ENCODE measurements around the gene OR6C2.
"Not testable (repeated sequence)": the region's sequence is repeated elsewhere in the genome, so short reads cannot be mapped to it uniquely, and the experiment has no call there.

The OR6C2 gene

DNA sequence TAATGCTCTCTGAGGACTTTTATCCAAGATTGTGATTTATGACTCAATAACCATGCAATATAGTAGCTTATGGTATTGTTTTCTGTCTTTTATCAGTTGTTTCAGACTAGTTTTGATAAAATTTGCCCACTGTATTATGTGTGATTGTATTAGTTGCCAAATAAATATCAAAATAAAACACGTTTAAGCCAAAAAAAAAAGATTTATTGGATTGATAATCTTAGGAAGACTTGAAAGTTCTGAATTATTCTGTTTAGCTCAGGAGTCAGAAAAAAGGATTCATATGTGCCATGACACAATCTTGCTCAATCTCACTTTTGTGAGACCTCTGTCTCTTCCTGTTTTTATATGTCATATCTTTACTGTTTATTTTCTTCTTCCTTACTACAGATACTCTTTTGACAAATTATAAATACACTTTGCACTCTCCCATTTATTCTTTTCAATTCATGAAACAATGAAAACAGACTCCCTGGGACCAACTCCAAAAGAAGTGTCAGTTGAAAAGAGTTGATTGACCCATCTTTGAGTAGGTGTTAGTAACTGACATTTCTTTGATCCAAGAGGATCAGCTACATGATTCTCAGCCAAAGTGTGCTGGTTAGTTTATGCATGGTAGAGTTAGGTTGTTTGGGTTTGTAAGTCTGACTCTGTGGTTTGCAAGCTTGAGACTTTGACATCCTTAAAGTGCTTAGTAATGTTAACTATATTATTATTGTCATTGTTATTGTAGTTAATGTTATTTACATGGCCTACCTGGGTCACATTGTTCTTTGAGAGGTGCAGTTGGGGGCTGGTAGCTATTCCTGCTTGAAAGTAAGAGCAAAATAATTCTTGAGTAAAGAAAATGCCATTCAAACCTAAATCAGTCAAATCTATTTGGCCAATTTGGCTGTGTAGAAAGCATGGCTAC lies 15.3 kb upstream of the OR6C2 start:
- TF ChIP-seq, protein P1, sequence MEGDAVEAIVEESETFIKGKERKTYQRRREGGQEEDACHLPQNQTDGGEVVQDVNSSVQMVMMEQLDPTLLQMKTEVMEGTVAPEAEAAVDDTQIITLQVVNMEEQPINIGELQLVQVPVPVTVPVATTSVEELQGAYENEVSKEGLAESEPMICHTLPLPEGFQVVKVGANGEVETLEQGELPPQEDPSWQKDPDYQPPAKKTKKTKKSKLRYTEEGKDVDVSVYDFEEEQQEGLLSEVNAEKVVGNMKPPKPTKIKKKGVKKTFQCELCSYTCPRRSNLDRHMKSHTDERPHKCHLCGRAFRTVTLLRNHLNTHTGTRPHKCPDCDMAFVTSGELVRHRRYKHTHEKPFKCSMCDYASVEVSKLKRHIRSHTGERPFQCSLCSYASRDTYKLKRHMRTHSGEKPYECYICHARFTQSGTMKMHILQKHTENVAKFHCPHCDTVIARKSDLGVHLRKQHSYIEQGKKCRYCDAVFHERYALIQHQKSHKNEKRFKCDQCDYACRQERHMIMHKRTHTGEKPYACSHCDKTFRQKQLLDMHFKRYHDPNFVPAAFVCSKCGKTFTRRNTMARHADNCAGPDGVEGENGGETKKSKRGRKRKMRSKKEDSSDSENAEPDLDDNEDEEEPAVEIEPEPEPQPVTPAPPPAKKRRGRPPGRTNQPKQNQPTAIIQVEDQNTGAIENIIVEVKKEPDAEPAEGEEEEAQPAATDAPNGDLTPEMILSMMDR (IDR thresholded peaks at IDR 0.05; ENCODE audit: low read length): no peak
- no peak for TF ChIP-seq EZH2 (IDR thresholded peaks at IDR 0.05; ENCODE audit: borderline replicate concordance, low read length)
- Histone ChIP-seq H3K4me2 (ENCODE audit: low read length) (no peak overlapping the region), H3K36me3 (ENCODE audit: insufficient read depth, low read length) (no peaks in the 10 kb centered on the region), H3F3A (ENCODE audit: insufficient read depth, low read length) (no peaks in the 10 kb centered on the region), H3K27me3 (ENCODE audit: insufficient read depth, low read length) (no peaks in the 10 kb centered on the region), H3K79me2 (ENCODE audit: insufficient read depth, low read length) (no peaks in the 10 kb centered on the region), H3K4me3 (ENCODE audit: low read depth, low read length, poor library complexity, severe bottlenecking) (no peak overlapping the region), H3K9me2 (ENCODE audit: low read depth, low read length) (no peaks in the 10 kb centered on the region), H3K9ac (ENCODE audit: low read length) (no peak overlapping the region), H4K20me1 (ENCODE audit: insufficient read depth, low read length) (no peaks in the 10 kb centered on the region), H2AFZ (ENCODE audit: low read length) (no peak overlapping the region), H3K4me1 (ENCODE audit: insufficient read depth, low read length, severe bottlenecking) (no peaks in the 10 kb centered on the region), H3K9me3 (ENCODE audit: low read length) (no peaks in the 10 kb centered on the region), H3K27ac (ENCODE audit: low read depth, low read length, poor library complexity, severe bottlenecking) (no peak overlapping the region)

DNA sequence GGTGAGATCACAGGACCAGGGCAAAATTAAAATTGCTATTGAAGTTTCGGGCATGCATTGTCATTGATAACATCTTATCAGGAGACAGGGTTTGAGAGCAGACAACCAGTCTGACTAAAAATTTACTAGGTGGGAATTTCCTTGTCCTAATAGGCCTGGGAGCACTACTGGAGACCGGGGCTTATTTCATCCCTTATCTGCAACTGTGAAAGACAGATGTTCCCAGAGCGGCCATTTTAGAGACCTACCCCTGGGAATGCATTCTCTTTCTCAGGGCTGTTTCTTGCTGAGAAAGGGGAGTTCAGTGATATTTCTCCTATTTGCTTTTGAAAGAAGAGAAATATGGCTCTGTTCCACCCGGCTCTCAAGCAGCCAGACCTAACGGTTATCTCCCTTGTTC lies 2.6 kb upstream of the OR6C2 start:
- not testable (repeated sequence) for H3K4me1 ChIP-seq (ENCODE audit: insufficient read depth, low read length, severe bottlenecking); H4K20me1 ChIP-seq (ENCODE audit: insufficient read depth, low read length); H3K4me3 ChIP-seq (ENCODE audit: low read depth, low read length, poor library complexity, severe bottlenecking); H2AFZ ChIP-seq (ENCODE audit: low read length); H3K9me3 ChIP-seq (ENCODE audit: low read length); H3F3A ChIP-seq (ENCODE audit: insufficient read depth, low read length); H3K27me3 ChIP-seq (ENCODE audit: insufficient read depth, low read length); H3K27ac ChIP-seq (ENCODE audit: low read depth, low read length, poor library complexity, severe bottlenecking); H3K79me2 ChIP-seq (ENCODE audit: insufficient read depth, low read length); H3K4me2 ChIP-seq (ENCODE audit: low read length); H3K9ac ChIP-seq (ENCODE audit: low read length); H3K9me2 ChIP-seq (ENCODE audit: low read depth, low read length); H3K36me3 ChIP-seq (ENCODE audit: insufficient read depth, low read length)

DNA sequence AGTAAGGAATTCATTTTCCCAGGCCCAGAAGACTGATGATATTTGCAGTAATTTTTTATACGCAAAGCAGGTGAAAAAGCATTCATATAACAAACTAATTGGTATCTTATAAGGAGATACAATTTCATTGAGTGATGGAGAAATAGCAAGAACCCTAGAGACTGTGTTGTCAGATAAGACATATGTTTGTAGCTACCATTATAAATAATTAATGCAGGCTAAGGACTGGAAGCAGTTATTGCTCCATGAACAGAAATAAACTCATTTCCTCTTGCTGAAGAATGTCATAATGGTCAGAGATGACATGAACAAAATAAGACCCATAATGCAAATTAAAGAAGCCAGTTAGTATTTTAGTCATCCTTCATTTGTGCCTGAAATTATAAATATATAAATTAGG lies 1.5 kb downstream of the OR6C2 start:
- TF ChIP-seq, protein P1 (IDR thresholded peaks at IDR 0.05; ENCODE audit: low read length): no peak
- TF ChIP-seq EZH2 (IDR thresholded peaks at IDR 0.05; ENCODE audit: borderline replicate concordance, low read length): no peak
- Histone ChIP-seq H3K4me2 (ENCODE audit: low read length) (no peak overlapping the region), H3K9ac (ENCODE audit: low read length) (no peak overlapping the region)

More for the DNA sequence above, 1.5 kb downstream of the OR6C2 start:
- H3K4me1 ChIP-seq (ENCODE audit: insufficient read depth, low read length, severe bottlenecking): no peaks in the 10 kb centered on the region
- no peak overlapping the region for H3K27ac ChIP-seq (ENCODE audit: low read depth, low read length, poor library complexity, severe bottlenecking)
- no peaks in the 10 kb centered on the region for H3K27me3 ChIP-seq (ENCODE audit: insufficient read depth, low read length)
- H3K4me3 ChIP-seq (ENCODE audit: low read depth, low read length, poor library complexity, severe bottlenecking): no peak overlapping the region
- 0 out of 2 replicates have a peak, but pooled peaks cover 3% of the 10 kb centered on the region for H3K9me2 ChIP-seq (ENCODE audit: low read depth, low read length)
- no peaks in the 10 kb centered on the region for H4K20me1 ChIP-seq (ENCODE audit: insufficient read depth, low read length)
- no peaks in the 10 kb centered on the region for H3K36me3 ChIP-seq (ENCODE audit: insufficient read depth, low read length)
- no peaks in the 10 kb centered on the region for H3K79me2 ChIP-seq (ENCODE audit: insufficient read depth, low read length)
- 0 out of 2 replicates have a peak, but pooled peaks cover 2% of the 10 kb centered on the region for H3K9me3 ChIP-seq (ENCODE audit: low read length)
- H3F3A ChIP-seq (ENCODE audit: insufficient read depth, low read length): no peaks in the 10 kb centered on the region
- no peak overlapping the region for H2AFZ ChIP-seq (ENCODE audit: low read length)

Data from OCI-LY1 (cell line).